NT2/D1 (cell line): ENCODE results near the gene PODXL2.

Experiments used
- SUZ12 ChIP-seq: IDR thresholded peaks from 2 replicates; pipeline ENCODE4 v1.6.1; 2011; ENCODE audit not compliant: insufficient read length, insufficient read depth; ENCODE audit errors: extremely low read depth
- YY1 ChIP-seq: IDR thresholded peaks from 2 replicates; pipeline ENCODE4 v1.6.1; 2011; ENCODE audit not compliant: insufficient read length, insufficient read depth
- ZNF274 ChIP-seq: IDR thresholded peaks from 2 replicates; pipeline ENCODE4 v1.6.1; 2011; ENCODE audit warnings: mild to moderate bottlenecking, low read depth, low read length

DNA sequence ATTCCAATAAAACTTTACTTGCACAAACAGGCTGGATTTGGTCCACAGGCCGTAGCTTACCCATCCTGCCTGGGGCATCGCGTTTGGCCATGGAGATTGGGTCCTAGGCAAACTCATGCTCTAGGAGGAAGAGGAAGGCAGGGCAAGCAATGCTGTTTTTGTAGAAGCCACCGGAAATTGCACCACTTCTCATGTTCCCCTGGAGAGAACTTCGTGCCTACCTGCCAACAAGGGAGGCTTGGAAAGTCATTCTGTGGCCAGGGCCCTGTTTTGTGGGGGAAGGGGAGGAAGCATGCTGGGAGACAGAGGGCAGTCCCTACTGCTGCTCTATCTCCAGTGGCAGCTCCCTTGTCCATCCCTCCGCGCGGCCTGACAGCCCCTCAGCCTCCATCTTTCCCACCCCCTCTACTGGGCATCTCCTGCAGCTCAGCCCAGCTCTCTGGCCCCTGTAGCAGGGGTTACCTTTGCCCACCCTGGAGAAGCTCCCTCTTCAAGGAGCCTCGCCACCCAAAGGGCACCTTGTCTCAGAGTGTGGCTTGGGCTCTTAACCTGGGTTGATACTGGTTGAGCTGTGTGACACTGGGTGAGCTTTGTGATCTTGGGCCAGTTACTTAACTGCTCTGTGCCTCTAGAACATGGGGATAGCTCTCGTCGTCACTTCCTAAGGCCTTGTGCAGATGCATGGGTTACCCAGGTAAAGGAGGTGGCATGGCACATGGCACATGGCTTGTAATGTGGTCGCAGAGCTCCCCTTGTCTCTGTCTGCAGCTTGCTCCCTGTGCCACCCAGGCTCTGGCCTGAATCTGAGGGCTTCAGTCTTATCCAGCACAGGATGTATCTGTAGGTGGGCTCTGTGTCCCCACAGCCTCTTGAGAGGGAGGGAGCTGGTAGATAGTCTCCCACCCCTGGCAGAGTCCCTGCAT, 49.9 kb downstream of the PODXL2 start:
- no peak for TF ChIP-seq ZNF274
- no peak for TF ChIP-seq YY1
- TF ChIP-seq SUZ12: no peak
